HG03108 (cell line): ENCODE results near the gene BLOC1S1.

Experiments used
- ATAC-seq: cut with Tn5 transposase; IDR thresholded peaks from one replicate; pipeline ENCODE4 v1.9.1; 2021; ENCODE audit warnings: moderate library complexity; ENCODE audit not compliant: unreplicated experiment

Gene BLOC1S1

DNA sequence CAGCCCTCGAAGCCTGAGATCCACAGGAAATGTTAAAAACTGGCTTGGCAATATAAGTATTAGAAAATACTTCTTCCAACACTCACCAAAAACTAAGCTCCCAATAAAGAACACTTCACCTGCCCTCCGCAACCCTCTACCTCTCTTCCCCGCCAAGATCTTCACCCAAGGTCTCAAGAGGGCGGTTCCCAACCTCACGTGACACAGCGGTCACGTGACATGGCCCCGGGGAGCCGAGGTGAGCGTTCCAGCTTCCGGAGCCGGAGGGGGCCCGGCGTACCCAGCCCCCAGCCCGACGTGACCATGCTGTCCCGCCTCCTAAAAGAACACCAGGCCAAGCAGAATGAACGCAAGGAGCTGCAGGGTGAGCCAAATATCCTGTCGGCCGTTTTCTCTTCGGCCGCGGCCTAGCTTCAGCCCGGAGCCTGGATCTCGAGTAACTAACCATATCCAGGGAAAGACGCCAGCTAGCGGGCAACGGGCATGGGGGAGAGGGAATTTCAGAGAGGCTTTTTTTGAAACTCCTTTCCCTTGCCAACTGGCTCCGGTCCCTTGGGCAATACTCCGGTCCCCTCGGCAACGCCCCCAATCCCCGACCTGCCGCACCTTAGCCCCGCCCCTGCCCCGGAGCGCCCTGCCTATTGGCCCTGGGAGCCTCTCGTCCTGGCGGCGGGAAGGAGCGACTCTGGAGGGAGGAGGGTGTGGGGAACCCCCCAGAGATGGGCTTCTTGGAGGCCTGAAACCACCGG lies at the start of gene BLOC1S1:
TSS of gene BLOC1S1 (plus strand) at position 214 of the 749 bp plus-strand sequence. CDS start at position 220, 6 bp downstream.
- ATAC-seq: peak; percentile 87

DNA sequence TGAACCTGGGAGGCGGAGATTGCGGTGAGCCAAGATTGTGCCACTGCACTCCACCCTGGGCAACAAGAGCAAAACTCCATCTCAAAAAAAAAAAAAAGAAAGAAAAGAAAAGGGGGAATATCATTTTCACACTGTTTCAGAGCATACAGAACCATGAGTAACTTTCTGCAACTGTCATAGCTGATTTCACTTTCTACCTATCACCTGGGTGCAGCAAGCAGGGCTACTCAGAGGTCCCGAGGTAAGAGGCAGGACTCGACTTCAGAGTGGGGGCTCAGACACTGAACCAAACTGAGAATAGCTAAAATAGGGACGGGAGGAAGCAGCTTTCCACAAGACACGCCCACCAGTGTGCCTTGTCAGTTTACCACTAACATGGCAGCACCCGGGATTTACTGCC lies 49.3 kb upstream of the BLOC1S1 start:
- no peak for ATAC-seq

DNA sequence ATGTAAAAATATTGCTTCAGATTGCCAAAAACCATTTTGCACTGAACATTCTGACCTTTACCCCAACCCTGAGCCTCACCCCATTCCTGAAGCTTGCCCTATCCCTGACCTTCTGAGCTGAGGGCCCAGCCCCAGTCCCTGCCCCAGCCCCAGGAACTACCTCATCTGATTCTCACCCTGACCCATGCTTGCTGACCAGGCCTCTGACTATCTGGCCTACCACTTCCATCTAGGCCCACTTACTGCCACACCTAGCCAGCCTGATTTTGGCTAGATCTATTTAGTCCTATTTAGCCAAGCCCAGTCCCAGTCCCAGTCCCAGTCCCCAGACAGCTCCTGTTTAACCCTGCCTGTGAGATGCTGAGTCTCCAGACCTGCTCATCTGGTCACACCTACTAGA lies 45.6 kb upstream of the BLOC1S1 start:
- ATAC-seq: no peak

DNA sequence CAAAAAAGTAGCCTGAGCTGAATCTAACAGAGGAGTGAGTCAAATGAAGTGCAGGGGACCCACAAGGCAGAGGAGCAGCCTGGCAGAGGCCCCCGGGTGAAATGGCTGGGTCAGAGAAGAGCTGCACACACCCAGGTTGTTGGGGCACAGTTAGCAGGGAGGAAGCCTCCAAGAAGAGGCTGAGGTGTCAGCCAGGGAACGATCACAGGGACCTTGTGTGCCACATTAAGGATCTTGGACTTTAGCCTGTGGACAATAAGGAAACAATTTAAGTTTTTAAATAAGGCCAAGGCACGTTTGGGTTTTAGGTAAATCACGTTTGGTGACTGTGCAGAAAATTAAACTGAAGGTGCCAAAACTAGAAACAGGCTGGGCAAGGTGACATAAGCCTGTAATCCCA lies 44.1 kb upstream of the BLOC1S1 start:
- ATAC-seq: no peak

DNA sequence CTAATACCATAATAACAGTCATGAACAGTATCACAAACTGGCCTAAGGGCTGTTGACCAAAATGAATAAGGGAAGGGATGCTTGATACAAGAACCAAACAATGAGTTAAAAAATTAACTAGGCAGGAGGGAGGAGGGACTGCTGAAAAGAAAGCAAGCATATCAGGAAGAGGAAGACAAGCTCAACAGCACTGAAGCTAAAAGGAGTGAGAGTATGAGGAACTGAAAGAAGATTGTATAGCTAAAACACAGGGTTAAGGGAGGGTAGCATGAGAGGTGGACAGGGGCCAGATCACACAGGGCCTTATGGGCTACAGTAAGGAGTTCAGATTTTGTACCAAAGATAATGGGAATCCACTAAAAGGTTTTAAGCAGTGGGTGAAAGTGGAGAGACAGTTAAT lies 42.2 kb upstream of the BLOC1S1 start:
- peak; percentile 99 for ATAC-seq

DNA sequence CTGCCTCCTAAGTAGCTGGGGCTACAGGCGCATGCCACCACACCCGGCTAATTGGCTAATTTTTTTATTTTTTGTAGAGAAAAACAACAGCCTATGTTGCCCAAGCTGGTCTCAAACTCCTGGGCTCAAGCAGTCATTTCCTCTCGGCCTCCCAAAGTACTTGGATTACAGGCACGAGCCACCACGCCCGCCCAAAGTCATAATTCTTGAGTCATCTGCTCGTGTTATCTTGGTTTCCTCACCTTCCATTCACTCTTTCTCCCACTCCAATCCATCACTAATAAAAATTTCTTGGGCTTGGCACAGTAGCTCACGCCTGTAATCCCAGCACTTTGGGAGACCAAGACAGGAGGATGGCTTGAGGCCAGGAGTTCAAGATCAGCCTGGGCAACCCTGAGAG lies 40.2 kb upstream of the BLOC1S1 start:
- ATAC-seq: no peak

DNA sequence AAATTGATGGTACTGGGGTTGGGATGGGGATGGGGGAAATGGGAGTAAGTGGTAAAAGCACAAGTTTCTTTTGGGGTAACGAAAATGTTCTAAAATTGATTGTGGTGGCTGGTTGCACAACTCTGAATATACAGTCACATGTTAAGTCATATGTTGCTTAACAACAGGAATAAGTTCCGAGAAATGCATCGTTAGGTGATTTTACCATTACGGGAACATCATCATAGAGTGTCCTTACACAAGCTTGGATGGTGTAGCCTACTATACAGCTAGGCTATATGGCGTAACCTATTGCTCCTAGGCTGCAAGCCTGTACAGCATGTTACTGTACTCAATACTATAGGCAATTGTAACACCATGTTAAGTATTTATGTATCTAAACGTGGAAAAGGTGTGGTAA lies 39.1 kb upstream of the BLOC1S1 start:
- ATAC-seq: no peak

DNA sequence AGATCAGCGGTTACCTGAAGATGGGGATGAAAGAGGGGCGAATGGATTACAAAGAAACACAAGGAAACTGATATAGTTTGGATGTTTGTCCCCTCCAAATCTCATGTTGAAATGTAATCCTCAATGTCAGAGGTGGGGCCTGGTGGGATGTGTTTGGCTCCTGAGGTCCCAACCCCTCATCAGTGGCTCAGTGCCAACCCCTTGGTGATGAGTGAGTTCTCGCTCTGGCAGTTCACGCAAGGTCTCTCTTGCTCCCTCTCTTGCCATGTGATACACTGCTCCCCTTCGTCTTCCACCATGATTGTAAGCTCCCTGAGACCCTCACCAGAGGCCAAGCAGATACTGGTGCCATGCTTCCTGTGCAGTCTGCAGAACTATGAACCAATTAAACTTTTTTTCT lies 36.2 kb upstream of the BLOC1S1 start:
- no peak for ATAC-seq

DNA sequence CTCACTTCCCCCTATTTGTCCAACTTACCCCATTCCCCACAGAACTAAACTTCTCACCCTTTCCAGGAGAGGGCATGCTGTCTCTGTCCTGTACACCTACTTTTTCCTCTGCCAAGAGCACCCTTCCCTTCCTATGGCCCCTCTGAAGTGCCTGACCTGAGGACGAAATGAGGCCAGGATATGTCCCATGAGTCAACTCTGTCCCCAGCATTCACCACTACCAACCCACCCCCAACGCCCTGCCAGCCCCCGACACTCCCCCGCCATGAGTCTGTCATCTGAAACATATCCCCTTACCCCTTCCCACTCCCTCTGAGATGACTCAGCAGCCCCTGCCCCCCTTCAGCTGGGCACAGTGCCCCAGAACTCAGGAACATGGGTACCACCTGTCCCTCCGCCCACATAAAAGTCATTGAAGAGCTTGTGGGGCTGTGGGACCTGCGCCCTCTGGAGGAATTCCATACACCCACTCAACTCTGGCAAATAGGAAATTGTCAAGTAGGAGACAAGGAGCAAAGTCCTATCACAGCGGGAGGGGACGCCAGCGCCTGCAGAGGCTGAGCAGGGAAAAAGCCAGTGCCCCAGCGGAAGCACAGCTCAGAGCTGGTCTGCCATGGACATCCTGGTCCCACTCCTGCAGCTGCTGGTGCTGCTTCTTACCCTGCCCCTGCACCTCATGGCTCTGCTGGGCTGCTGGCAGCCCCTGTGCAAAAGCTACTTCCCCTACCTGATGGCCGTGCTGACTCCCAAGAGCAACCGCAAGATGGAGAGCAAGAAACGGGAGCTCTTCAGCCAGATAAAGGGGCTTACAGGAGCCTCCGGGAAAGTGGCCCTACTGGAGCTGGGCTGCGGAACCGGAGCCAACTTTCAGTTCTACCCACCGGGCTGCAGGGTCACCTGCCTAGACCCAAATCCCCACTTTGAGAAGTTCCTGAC lies 34.4 kb upstream of the BLOC1S1 start:
- ATAC-seq: no peak

DNA sequence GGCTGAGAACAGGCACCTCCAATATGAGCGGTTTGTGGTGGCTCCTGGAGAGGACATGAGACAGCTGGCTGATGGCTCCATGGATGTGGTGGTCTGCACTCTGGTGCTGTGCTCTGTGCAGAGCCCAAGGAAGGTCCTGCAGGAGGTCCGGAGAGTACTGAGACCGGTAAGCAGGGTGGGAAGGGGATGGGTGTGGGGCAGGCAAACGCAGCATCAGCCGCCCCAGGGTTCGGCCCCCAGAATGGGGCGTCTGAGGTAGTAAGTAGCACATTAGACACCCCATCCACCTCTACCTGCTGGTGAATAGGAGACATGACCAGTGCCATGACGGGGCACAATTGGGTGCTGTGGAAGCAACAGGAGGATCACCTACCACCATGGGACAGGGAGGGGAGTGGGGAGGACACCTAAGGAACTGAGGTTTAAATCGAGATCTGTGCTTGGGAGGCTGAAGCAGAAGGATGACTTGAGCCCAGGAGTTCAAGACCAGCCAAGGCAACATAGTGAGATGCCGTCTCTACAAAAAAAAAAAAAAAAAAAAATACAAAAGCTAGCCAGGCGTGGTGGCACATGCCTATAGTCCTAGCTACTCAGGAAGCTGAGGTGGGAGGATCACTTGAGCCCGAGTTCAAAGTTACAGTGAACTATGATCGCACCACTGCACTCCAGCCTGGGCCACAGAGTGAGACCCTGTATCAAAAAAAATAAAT lies 33.6 kb upstream of the BLOC1S1 start:
- no peak for ATAC-seq

DNA sequence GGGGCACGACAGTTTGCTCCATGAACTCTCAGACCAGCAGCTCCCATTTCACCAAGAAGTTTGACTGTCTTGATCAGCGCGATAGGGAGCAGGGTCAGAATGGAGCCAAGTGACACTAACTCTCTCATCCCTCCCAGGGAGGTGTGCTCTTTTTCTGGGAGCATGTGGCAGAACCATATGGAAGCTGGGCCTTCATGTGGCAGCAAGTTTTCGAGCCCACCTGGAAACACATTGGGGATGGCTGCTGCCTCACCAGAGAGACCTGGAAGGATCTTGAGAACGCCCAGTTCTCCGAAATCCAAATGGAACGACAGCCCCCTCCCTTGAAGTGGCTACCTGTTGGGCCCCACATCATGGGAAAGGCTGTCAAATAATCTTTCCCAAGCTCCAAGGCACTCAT lies 32.2 kb upstream of the BLOC1S1 start:
- no peak for ATAC-seq

DNA sequence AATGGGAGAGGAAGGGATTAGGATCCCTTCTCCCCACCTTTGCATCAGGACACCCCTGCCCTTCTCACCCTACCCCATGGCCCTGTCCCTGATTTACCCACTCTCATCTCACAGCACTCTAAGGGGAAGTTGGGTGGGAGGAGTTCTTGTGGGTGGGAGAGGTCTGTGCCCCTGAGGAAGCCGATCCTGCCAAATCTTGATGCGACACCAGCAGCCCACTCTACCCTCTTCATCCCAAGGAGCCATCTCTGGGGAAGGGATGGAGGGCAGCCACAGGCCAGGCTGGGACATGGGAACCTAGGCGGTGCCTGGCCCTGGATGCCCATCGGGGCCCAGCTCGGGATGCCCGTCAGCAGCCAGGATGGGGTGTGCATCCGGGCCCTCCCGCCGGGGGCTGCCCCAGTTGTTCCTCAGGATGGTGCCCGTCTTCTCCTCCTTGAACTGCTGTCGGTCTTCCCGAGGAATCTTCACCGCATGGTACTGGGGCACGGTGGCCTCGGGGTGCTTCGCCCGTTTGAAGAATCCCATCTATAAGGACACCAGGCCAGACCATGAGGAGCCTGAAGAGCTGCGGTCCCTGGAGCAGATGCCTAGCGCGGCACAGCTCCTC lies 31.0 kb upstream of the BLOC1S1 start:
- no peak for ATAC-seq

DNA sequence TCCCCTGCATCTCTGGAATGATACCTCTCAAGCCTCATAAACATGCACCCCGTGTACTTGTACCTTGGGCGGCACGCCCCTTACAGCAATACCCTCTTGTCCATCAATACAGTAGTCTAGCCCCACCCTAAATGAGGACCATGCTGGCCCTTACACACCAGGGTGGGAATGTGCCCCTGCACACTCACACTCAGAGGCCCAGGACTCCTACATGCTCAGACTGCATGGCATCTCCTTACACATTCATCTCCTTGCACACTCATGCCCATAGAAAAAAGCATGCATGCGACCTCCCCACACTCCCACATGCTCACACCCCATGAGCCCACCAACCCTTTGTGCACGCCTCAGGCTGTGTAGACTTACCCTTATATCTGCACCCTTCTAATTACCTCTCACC lies 30.2 kb upstream of the BLOC1S1 start:
- ATAC-seq: no peak

DNA sequence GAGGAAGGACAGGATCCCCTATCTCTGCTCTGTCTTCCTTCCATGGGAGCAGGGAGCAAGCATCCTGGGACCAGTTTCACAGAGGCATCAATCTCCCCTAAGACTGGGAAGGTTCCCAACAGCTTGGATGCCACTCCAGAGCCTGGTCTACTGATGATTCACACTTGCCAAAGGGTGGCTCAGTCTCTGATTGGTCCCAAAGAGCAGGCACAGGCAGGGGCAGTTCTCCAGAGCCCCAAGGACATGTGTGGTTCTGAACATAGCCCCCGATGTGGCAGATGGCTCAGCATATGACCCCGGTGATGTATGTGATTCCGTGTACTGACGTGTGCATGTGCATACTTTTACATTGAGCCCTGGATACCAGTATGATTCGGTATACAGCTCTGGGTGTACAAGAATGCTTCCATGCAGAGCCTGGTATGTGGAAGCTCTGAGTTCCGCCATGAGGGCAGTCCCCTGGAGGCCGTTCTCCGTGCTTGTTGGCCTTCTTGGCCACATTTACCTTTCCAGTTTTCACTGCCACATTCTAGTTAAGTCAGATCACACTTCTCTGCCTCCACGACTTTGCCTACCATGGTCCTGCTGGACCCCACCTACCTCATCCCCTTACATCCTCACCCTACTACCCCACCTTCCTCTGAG lies 29.4 kb upstream of the BLOC1S1 start:
- no peak for ATAC-seq

DNA sequence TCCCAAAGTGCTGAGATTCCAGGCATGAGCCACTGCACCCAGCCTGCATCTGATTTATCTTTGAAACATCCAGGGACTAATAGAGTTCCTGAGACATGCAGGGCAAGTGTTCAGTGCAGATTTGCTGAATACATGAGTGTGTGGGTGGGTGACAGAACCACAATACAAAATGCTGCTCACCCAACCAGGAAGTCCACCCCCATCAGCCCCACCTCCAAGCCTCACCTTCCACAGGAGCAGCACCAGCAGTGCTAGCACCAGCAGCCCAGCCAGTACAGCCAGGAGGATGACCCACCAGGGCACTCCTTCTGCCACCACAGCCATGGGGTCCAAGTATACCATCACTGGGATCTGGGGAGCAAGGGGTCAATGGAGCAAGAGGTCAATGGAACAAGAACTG lies 28.1 kb upstream of the BLOC1S1 start:
- no peak for ATAC-seq

DNA sequence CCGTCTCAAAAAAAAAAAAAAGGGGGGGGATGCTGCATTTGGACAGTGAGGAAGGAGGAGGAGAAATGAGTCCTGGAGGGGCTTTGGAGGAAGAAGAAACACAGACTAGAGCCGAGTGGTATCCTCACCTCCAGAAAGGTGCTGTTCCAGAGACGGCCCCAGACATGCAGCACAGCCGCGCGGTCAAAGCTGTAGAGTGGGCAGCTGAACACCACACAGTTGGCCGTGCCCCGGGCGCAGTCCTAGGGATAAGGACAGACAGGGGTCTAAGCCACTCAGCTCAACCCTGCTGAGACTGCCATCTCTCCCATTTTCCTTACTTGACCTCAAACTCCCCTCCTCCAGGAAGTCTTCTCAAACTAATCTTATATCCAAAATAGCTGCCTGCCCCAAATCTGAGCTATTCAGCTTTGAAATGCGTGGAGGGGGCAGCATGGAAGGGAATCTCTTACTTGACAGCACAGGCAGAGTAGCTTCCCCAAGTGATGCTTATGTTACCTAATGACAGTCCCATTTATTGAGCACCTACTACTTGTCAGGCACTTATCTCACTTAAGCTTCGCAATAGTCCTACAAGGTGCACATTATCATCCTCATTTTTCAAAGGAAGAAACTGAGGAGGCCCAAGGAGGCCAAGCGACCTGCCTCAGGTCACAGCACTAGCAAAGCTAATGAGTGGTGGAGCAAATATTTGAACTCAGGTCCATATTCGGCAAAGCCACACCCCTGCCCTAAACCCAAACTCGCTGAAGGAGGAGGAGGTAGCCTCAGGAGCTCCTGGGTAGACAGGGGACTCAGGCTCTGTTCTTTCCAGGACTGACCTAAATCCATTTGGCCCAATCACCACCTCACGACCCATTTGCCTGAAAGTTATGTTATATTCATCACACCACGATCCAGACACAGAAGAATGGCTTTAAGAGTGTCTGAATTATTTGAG lies 26.9 kb upstream of the BLOC1S1 start:
- no peak for ATAC-seq

DNA sequence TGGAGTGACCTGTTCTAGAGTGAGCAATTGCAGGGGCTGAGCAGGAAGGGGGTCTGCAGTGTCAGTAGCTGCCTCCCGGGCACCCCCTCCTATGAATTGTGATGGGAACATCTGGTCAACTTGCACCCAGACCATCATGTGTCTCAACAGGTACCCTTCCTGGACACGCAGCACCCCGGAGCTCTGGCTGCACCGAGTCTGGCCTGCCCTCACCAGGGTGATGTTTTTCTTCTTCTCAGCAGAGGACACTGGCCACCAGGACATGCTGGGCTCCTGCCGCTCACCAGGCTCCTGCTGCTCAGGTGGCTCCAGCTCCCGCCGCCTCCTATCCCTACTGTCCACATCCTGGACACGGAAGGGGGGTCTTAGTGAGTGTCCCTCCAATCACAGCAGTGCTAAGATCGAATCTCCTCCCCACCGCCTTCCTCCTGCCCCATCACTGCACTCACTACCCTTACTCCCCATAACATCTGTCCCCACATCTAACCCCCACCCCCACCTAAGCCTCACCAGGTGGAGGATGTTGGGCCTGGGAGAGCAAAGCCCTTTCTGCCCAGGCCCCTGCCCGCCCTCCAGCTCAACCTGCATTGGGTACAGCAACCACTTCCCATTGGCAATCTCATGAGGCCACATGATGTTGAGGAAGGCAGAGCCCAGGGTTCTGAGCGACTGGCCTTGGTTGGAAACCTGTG lies 23.1 kb upstream of the BLOC1S1 start:
- ATAC-seq: no peak

DNA sequence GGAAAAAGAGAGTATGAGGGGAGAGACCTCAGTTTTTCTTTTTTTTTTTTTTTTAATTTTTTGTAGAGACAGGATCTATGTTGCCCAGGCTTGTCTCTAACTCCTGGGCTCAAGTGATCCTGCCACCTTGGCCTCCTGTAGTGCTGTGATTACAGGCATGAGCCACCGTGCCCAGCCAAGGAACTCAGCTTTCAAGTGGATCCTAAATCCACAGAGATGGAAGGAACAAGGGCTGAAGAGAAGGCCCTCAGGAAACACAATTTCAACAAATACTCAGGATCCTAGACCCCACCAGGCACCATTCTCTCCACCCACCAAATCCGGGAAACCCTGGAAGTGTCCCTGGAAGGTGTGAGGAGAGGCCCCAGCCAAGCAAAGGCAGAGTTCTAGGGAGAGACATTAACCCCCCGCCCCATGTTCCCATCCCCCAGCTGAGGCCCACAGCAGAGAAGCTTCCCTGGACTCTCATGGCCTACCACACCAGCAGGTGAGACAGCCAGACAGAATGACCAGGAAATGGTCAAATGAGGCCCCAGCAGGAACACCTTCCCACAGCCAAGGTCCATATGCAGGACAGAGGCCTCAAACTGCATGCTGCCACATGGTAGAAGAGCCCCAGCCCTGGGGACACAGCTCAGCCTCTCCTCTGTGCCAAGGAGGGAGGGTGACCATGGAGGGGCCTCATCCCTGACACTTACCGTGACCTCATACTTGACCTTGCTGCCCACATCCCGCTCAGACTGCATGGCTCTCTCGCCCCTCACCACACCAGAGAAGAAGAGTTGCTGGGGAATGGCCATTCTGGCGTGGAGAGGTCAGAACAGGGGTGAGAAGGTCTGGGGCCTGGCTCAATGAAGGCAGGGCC lies 22.3 kb upstream of the BLOC1S1 start:
- ATAC-seq: no peak
